ENCODE data around the gene ZFP36L2.

Gene ZFP36L2

DNA sequence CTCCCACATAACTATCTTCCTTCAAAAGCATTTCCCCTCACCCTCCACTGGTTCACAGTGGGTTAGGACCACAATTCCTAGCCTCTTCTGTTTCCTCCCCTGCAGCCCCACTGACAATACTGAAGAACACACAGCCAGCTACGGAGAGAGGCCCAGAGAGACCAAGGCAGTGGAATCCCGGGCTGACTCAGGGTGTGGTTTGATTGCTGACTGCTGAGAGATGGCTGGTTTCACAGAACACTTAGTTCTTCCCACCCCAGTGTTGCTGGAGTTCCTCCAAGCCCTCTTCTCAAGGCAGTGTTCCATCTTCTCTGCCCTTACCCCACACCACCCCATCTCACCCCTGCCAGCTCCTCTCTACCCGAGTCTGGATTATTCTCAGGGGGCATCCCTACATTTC lies 43.3 kb upstream of the ZFP36L2 start:
- no peak for DNase-seq (ENCODE audit: low read depth)
- no peak overlapping the region for H3K4me3 ChIP-seq (ENCODE audit: low read depth, low read length)
- TF ChIP-seq, protein P1, sequence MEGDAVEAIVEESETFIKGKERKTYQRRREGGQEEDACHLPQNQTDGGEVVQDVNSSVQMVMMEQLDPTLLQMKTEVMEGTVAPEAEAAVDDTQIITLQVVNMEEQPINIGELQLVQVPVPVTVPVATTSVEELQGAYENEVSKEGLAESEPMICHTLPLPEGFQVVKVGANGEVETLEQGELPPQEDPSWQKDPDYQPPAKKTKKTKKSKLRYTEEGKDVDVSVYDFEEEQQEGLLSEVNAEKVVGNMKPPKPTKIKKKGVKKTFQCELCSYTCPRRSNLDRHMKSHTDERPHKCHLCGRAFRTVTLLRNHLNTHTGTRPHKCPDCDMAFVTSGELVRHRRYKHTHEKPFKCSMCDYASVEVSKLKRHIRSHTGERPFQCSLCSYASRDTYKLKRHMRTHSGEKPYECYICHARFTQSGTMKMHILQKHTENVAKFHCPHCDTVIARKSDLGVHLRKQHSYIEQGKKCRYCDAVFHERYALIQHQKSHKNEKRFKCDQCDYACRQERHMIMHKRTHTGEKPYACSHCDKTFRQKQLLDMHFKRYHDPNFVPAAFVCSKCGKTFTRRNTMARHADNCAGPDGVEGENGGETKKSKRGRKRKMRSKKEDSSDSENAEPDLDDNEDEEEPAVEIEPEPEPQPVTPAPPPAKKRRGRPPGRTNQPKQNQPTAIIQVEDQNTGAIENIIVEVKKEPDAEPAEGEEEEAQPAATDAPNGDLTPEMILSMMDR (IDR thresholded peaks at IDR 0.05; ENCODE audit: insufficient read depth, low read depth, low read length, missing control alignments), result no peak

GRCh38 chr2:43269074-43269572 lies 42.7 kb upstream of the ZFP36L2 start:
- TF ChIP-seq, protein P1 (IDR thresholded peaks at IDR 0.05; ENCODE audit: insufficient read depth, low read depth, low read length, missing control alignments), result no peak
- DNase-seq (ENCODE audit: low read depth), result no peak
- H3K4me3 ChIP-seq (ENCODE audit: low read depth, low read length), result no peak overlapping the region

GRCh38 chr2:43268066-43268953 lies 41.9 kb upstream of the ZFP36L2 start:
- DNase-seq (ENCODE audit: low read depth), result no peak
- H3K4me3 ChIP-seq (ENCODE audit: low read depth, low read length), result no peak overlapping the region
- TF ChIP-seq, protein P1 (IDR thresholded peaks at IDR 0.05; ENCODE audit: insufficient read depth, low read depth, low read length, missing control alignments), result no peak

DNA sequence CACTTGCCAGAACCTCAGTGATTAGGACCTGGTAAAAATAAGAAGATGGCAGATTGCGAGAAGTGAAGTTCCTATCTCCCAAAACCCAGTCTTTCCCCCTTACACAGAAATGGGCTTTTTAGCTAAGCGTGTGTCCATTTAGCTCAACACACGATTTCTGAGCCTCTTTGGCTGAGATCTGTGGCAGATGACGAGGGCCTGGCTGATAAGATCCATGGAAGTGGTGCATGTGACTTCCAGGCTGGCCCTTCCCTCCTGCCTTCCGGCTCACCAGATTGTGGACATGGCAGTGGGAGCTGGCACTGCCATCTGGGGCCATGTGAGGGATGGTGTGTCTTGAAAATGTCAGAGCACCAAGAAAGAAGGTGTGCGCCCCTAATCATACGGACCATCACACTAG lies 41.0 kb upstream of the ZFP36L2 start:
- DNase-seq (ENCODE audit: low read depth), result no peak
- TF ChIP-seq, protein P1 (IDR thresholded peaks at IDR 0.05; ENCODE audit: insufficient read depth, low read depth, low read length, missing control alignments), result no peak
- H3K4me3 ChIP-seq (ENCODE audit: low read depth, low read length), result no peak overlapping the region

DNA sequence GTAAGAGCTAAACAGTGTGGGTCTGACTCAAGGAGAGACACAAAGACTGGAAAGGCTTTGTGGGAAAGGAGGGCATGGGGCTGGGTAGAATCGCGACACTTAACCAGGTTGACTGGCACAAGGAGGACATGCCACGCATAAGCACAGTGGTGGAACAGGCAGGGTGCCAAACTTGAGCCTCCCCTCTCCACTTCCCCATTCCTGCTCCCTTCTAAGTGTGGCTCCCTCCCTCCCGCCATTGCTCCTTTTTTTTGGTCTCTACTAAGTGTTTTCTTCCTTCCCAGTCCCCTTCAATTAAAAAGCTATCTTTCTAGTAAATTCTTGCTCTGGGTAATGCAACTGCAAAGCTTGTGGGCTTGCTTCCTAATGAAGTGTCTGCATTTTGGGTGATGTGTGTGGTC lies 40.3 kb upstream of the ZFP36L2 start:
- TF ChIP-seq, protein P1 (IDR thresholded peaks at IDR 0.05; ENCODE audit: insufficient read depth, low read depth, low read length, missing control alignments), result no peak
- H3K4me3 ChIP-seq (ENCODE audit: low read depth, low read length), result no peak overlapping the region
- no peak for DNase-seq (ENCODE audit: low read depth)

- TF ChIP-seq, protein P1 (IDR thresholded peaks at IDR 0.05; ENCODE audit: insufficient read depth, low read depth, low read length, missing control alignments), result no peak
- DNase-seq (ENCODE audit: low read depth), result no peak
- H3K4me3 ChIP-seq (ENCODE audit: low read depth, low read length), result no peak overlapping the region
Measured at GRCh38 chr2:43265421-43265820, 39.0 kb upstream of the ZFP36L2 start.
